PC-3 (cell line): ENCODE data around the gene SFTPD.

ENCODE experiments used
- CTCF ChIP-seq: fragments of 300-600 bp; sonication (generic); conservative IDR thresholded peaks from 2 replicates; pipeline ENCODE4 v1.5.1; 2017; ENCODE audit warnings: antibody characterized with exemption, low read depth, mild to moderate bottlenecking, low read length
- EZH2 ChIP-seq: fragments of 300-600 bp; sonication (generic); IDR thresholded peaks from one replicate; pipeline ENCODE4 v1.6.1; 2017; ENCODE audit warnings: antibody characterized with exemption, mild to moderate bottlenecking, low read length; ENCODE audit not compliant: unreplicated experiment

- TF ChIP-seq CTCF: no peak
- no peak for TF ChIP-seq EZH2
Measured at GRCh38 chr10:79904671-79905321, 44.1 kb downstream of the SFTPD start.
